AG04449 (cell line): Measurements from ENCODE around the gene VSX2.

ENCODE experiments used
- CTCF ChIA-PET: fragments of 350-600 bp; formaldehyde crosslinking; extraction: SDS; loops from one replicate; lab custom pipeline; 2021; ENCODE audit warnings: antibody characterized with exemption; lab: Yijun Ruan, JAX
- POLR2A ChIA-PET: fragments of 400-600, 350-600 bp; formaldehyde crosslinking; extraction: SDS; loops from one replicate; lab custom pipeline; 2020; ENCODE audit warnings: antibody characterized with exemption, inconsistent platforms; lab: Yijun Ruan, JAX
- DNase-seq: peaks from one replicate; pipeline ENCODE4 v3.0.0-alpha.2; 2010; ENCODE audit warnings: low read depth, low spot score
- H3K4me3 ChIP-seq: 2 replicates; pipeline ENCODE4 v1.5.1; 2011; ENCODE audit warnings: low read depth, mild to moderate bottlenecking, control low read depth, low read length
- CTCF ChIP-seq: IDR thresholded peaks from one replicate; pipeline ENCODE4 v1.5.1; 2011; ENCODE audit warnings: mild to moderate bottlenecking, moderate library complexity, low read length, control low read depth, inconsistent platforms; ENCODE audit not compliant: insufficient read depth; ENCODE audit errors: missing control alignments

Gene VSX2

GRCh38 chr14:74202113-74202512 is 37.1 kb upstream of the VSX2 start:
- CTCF ChIA-PET: interaction anchor here (1.3 to 2.9 kb wide), 5 partner anchors 8 to 51 kb away, joined by 3 to 15 read pairs (median 5); no protein-coding TSS in a partner anchor
- DNase-seq: no peak
- no peak overlapping the region for H3K4me3 ChIP-seq
- TF ChIP-seq CTCF: no peak
- POLR2A ChIA-PET: no interaction called here

GRCh38 chr14:74203639-74204038 is 35.6 kb upstream of the VSX2 start:
- no peak overlapping the region for H3K4me3 ChIP-seq
- DNase-seq: no peak
- POLR2A ChIA-PET: no interaction called here
- CTCF ChIA-PET: interaction anchor here (0.7 to 2.9 kb wide), 5 partner anchors 12 to 54 kb away, joined by 3 to 15 read pairs (median 3); no protein-coding TSS in a partner anchor
- no peak for TF ChIP-seq CTCF

GRCh38 chr14:74204491-74204890 is 34.8 kb upstream of the VSX2 start:
- ChIA-PET POLR2A (no interaction called here), CTCF (interaction anchor here (0.9 to 2.9 kb wide), 4 partner anchors 11 to 43 kb away, joined by 3 to 15 read pairs (median 3); no protein-coding TSS in a partner anchor)
- H3K4me3 ChIP-seq: no peak overlapping the region
- no peak for DNase-seq
- no peak for TF ChIP-seq CTCF

- TF ChIP-seq CTCF: no peak
- ChIA-PET CTCF (interaction anchor here (2.7 to 2.9 kb wide), 2 partner anchors 11 to 13 kb away, joined by 8 to 15 read pairs; no protein-coding TSS in a partner anchor), POLR2A (no interaction called here)
- H3K4me3 ChIP-seq: no peak overlapping the region
- DNase-seq: no peak
Observed at GRCh38 chr14:74205882-74206281, 33.4 kb upstream of the VSX2 start.

- CTCF ChIA-PET: interaction anchor here (1.1 to 2.9 kb wide), 3 partner anchors 9 to 17 kb away, joined by 3 to 15 read pairs (median 8); no protein-coding TSS in a partner anchor
- no peak for DNase-seq
- no peak overlapping the region for H3K4me3 ChIP-seq
- POLR2A ChIA-PET: no interaction called here
- TF ChIP-seq CTCF: no peak
Observed at GRCh38 chr14:74207943-74208342, 31.3 kb upstream of the VSX2 start.

GRCh38 chr14:74208642-74209041 is 30.6 kb upstream of the VSX2 start:
- CTCF ChIA-PET: interaction anchor here (1.5 to 3.0 kb wide), 2 partner anchors 10 to 11 kb away, joined by 4 to 20 read pairs; no protein-coding TSS in a partner anchor
- H3K4me3 ChIP-seq: no peak overlapping the region
- DNase-seq: no peak
- no peak for TF ChIP-seq CTCF
- POLR2A ChIA-PET: no interaction called here
